Calu3 (cell line): Measurements from ENCODE around the gene PLCD4. TPM values are rescaled to one million over a fixed set of nuclear protein-coding genes. Genes with fewer than 3 reads are reported as not detected.

Experiments
- BruUV-seq: library from RNA; stranded (reverse); fragments of 400-500 nt; replicated peaks from 2 replicates; lab custom pipeline; 2021; lab: Mats Ljungman, UMichigan
- CTCF ChIA-PET: fragments of 300-600 bp; sonication (Branson Sonifier 250); formaldehyde crosslinking; loops from one replicate; lab custom pipeline; 2022; ENCODE audit warnings: antibody characterized with exemption; lab: Charles Lee
- DNase-seq: peaks from one replicate; pipeline ENCODE4 v3.0.0; 2022
- H3K27ac Mint-ChIP-seq: one replicate; pipeline ENCODE4 v1.8.0; 2022; ENCODE audit warnings: mixed read lengths; ENCODE audit not compliant: unreplicated experiment
- H3K27me3 Mint-ChIP-seq: one replicate; pipeline ENCODE4 v1.8.0; 2022; ENCODE audit warnings: mixed read lengths; ENCODE audit not compliant: unreplicated experiment
- H3K36me3 Mint-ChIP-seq: one replicate; pipeline ENCODE4 v1.8.0; 2022; ENCODE audit warnings: mild to moderate bottlenecking, moderate library complexity, mixed read lengths; ENCODE audit not compliant: insufficient read depth, unreplicated experiment
- H3K4me1 Mint-ChIP-seq: one replicate; pipeline ENCODE4 v1.8.0; 2022; ENCODE audit warnings: mild to moderate bottlenecking, low read depth, mixed read lengths; ENCODE audit not compliant: unreplicated experiment
- H3K4me3 Mint-ChIP-seq: one replicate; pipeline ENCODE4 v1.8.0; 2022; ENCODE audit warnings: mild to moderate bottlenecking, low read depth, moderate library complexity, mixed read lengths; ENCODE audit not compliant: unreplicated experiment
- H3K9me3 Mint-ChIP-seq: one replicate; pipeline ENCODE4 v1.8.0; 2022; ENCODE audit warnings: low read depth, mixed read lengths; ENCODE audit not compliant: unreplicated experiment
- intact Hi-C: fragments of 100-400 bp; cut with micrococcal nuclease; formaldehyde crosslinking; loops from one replicate; pipeline ENCODE4 v1.10.0; 2022; ENCODE audit not compliant: unreplicated experiment
- total RNA-seq: library from RNA; stranded (reverse); gene quantifications from 2 replicates; pipeline ENCODE4 v1.2.3, GENCODE V29; 2022
- TF ChIP-seq, protein P1 (sequence below): fragments of 200-600 bp; IDR thresholded peaks from one replicate; pipeline ENCODE4 v1.8.0; 2022; ENCODE audit warnings: antibody characterized with exemption; ENCODE audit not compliant: unreplicated experiment

Gene PLCD4
- total RNA-seq, 1 experiment from 2014 or later = 0.38 TPM

DNA sequence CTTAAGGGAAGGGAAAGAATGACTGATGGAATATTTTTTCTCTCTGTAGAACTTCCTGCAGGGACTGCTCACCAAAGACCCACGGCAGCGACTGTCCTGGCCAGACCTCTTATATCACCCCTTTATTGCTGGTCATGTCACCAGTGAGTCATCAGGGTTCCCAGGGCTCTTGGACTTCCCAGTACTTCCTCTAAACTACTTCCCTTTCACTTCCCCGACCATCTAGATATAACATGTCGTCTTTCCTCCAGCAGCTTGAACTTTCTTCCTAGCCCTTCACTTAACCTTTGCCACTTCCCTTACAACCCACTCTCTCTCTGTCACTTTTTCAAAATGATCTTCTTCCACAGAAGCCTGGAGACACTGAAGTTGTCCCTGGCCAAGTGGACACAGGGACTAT lies 71.4 kb downstream of the PLCD4 start:
- Mint-ChIP-seq H3K27me3 (no peaks in the 10 kb centered on the region), H3K4me1 (no peaks in the 10 kb centered on the region), H3K36me3 (no peaks in the 10 kb centered on the region), H3K9me3 (no peaks in the 10 kb centered on the region), H3K4me3 (no peak overlapping the region), H3K27ac (no peak overlapping the region)
- intact Hi-C loops = no loop called here
- TF ChIP-seq, protein P1, sequence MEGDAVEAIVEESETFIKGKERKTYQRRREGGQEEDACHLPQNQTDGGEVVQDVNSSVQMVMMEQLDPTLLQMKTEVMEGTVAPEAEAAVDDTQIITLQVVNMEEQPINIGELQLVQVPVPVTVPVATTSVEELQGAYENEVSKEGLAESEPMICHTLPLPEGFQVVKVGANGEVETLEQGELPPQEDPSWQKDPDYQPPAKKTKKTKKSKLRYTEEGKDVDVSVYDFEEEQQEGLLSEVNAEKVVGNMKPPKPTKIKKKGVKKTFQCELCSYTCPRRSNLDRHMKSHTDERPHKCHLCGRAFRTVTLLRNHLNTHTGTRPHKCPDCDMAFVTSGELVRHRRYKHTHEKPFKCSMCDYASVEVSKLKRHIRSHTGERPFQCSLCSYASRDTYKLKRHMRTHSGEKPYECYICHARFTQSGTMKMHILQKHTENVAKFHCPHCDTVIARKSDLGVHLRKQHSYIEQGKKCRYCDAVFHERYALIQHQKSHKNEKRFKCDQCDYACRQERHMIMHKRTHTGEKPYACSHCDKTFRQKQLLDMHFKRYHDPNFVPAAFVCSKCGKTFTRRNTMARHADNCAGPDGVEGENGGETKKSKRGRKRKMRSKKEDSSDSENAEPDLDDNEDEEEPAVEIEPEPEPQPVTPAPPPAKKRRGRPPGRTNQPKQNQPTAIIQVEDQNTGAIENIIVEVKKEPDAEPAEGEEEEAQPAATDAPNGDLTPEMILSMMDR = no peak
- BruUV-seq = no TSS peak
- no peak for DNase-seq
- CTCF ChIA-PET = no interaction called here

DNA sequence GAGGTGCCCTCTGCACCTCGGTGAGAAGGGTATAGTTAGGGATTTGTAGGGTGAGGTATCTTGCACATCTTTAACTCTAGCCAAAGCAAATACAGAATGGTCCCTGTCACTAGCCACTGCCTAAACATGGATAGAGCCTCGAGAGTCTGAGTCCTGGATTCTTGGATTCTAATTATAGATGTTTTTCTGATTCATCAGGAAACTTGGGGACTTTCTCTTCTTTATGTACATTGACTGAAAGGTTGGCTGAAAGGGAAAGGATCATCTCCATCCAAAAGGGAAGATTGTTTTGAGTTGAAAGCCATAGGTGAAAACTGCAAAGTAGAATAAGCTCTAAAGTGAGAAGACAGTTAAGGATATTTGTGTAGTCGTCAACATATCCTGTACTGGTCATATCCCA lies 72.4 kb downstream of the PLCD4 start:
- Mint-ChIP-seq H3K36me3 (no peaks in the 10 kb centered on the region), H3K4me1 (no peaks in the 10 kb centered on the region), H3K27me3 (no peaks in the 10 kb centered on the region), H3K9me3 (no peaks in the 10 kb centered on the region), H3K4me3 (no peak overlapping the region), H3K27ac (no peak overlapping the region)
- intact Hi-C loops = no loop called here
- BruUV-seq = no TSS peak
- no peak for DNase-seq
- CTCF ChIA-PET = no interaction called here
- TF ChIP-seq, protein P1 = no peak

Other genes starting within 250 kb of the PLCD4 start
- gene SLC11A1, start 225.6 kb upstream of the PLCD4 start, total RNA-seq = 0.12 TPM in 1 of 2 replicates, not detected in the other
- 58.0 and 59.3 TPM in 2 replicates for gene CTDSP1, start 208.0 kb upstream of the PLCD4 start, total RNA-seq
- gene VIL1, start 188.8 kb upstream of the PLCD4 start, total RNA-seq = 9.0 and 16.4 TPM in 2 replicates
- gene USP37, start 39.5 kb upstream of the PLCD4 start, total RNA-seq = 18.5 and 27.5 TPM in 2 replicates
- gene CNOT9, start 39.1 kb upstream of the PLCD4 start, total RNA-seq = 54.0 and 54.2 TPM in 2 replicates
- 42.8 and 43.3 TPM in 2 replicates for gene ZNF142, start 51.7 kb downstream of the PLCD4 start, total RNA-seq
- 57.9 and 61.7 TPM in 2 replicates for gene BCS1L, start 51.8 kb downstream of the PLCD4 start, total RNA-seq
- gene RNF25, start 64.1 kb downstream of the PLCD4 start, total RNA-seq = 32.1 and 36.9 TPM in 2 replicates
- gene STK36, start 64.2 kb downstream of the PLCD4 start, total RNA-seq = 42.4 and 50.6 TPM in 2 replicates
- gene TTLL4, start 102.9 kb downstream of the PLCD4 start, total RNA-seq = 67.3 and 75.5 TPM in 2 replicates
- gene CYP27A1, start 174.2 kb downstream of the PLCD4 start, total RNA-seq = 11.8 and 12.2 TPM in 2 replicates
- gene PRKAG3, start 223.9 kb downstream of the PLCD4 start, total RNA-seq = not detected in 2 replicates